Measurements from ENCODE around the gene RERE. TPM values are rescaled to one million over a fixed set of nuclear protein-coding genes. Genes with fewer than 3 reads are reported as not detected.

The RERE gene
- total RNA-seq, 1 experiment from 2014 or later = 73.4 TPM

DNA sequence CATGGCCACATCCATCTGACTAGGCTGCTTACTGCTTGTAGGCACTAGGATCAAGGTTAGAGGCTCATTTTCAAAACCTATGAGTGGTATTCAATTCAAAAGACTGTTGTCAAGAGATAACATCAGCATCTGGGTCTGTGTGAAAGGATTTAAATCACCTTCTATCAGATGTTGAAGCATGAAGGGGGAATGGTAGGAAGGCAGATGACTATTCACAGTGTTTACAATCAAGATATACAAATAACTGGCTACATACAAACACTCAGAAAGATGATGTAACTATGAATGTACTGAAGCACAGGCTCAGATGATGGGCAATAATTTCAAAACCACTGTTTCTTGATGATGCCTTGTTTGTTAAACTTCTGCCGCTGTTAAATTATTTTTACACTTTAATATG is 250.3 kb downstream of the RERE start:
- Histone ChIP-seq H2AFZ (no peak overlapping the region), H3F3A (ENCODE audit: insufficient read depth, low read depth) (0 out of 2 replicates have a peak, but pooled peaks cover 7% of the 10 kb centered on the region), H4K20me1 (ENCODE audit: insufficient read depth) (0 out of 2 replicates have a peak, but pooled peaks cover 7% of the 10 kb centered on the region), H3K9me3 (ENCODE audit: insufficient read depth, low read depth) (no peaks in the 10 kb centered on the region), H3K79me2 (ENCODE audit: low read depth) (0 out of 2 replicates have a peak, but pooled peaks cover 3% of the 10 kb centered on the region), H3K27ac (no peak overlapping the region), H3K27me3 (ENCODE audit: insufficient read depth, low read depth) (no peaks in the 10 kb centered on the region), H3K4me2 (no peak overlapping the region), H3K4me3 (no peak overlapping the region), H3K9me2 (ENCODE audit: insufficient read depth) (no peaks in the 10 kb centered on the region), H3K4me1 (replicated peaks; ENCODE audit: insufficient read depth) (peaks cover 25% of the 10 kb centered on the region), H3K36me3 (ENCODE audit: low read depth) (no peaks in the 10 kb centered on the region)
- DNase-seq = no peak
- TF ChIP-seq CTCF (conservative IDR thresholded peaks at IDR 0.05) (no peak), EZH2 (IDR thresholded peaks at IDR 0.05; ENCODE audit: low read depth) (no peak)
- ChIA-PET POLR2A (ENCODE audit: unreplicated experiment) (no interaction called here), CTCF (no interaction called here)
- BruUV-seq (replicated peaks) = no TSS peak
- intact Hi-C loops (cut with micrococcal nuclease; ENCODE audit: unreplicated experiment) = no loop called here

DNA sequence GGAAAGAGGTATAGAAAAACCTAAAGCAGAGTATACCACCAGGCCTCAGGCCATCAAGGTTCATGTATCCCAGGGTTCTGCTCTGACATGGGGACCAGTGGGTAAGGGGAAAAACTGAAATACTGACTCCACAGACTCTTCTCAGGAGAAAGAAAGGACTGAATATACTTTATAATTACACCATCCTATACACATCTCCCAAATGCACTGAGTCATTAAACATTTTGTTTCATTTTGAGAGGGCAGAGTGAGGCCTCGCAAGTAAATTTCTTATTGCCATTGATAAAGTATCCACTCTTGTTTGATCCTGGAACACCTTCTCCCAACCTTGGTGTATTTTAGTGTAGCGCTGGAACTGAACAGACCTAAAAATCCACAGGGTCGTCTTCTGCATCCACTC is 251.6 kb downstream of the RERE start:
- Histone ChIP-seq H3K79me2 (ENCODE audit: low read depth) (0 out of 2 replicates have a peak, but pooled peaks cover 3% of the 10 kb centered on the region), H3K9me2 (ENCODE audit: insufficient read depth) (no peaks in the 10 kb centered on the region), H3K4me1 (replicated peaks; ENCODE audit: insufficient read depth) (peaks cover 13% of the 10 kb centered on the region), H3F3A (ENCODE audit: insufficient read depth, low read depth) (0 out of 2 replicates have a peak, but pooled peaks cover 7% of the 10 kb centered on the region), H3K4me3 (no peak overlapping the region), H3K9me3 (ENCODE audit: insufficient read depth, low read depth) (no peaks in the 10 kb centered on the region), H3K4me2 (no peak overlapping the region), H2AFZ (no peak overlapping the region), H3K27me3 (ENCODE audit: insufficient read depth, low read depth) (no peaks in the 10 kb centered on the region), H3K27ac (no peak overlapping the region), H3K36me3 (ENCODE audit: low read depth) (no peaks in the 10 kb centered on the region), H4K20me1 (ENCODE audit: insufficient read depth) (0 out of 2 replicates have a peak, but pooled peaks cover 4% of the 10 kb centered on the region)
- CTCF ChIA-PET = no interaction called here
- POLR2A ChIA-PET (ENCODE audit: unreplicated experiment) = no interaction called here
- DNase-seq = no peak
- no TSS peak for BruUV-seq (replicated peaks)
- intact Hi-C loops (cut with micrococcal nuclease; ENCODE audit: unreplicated experiment) = no loop called here
- TF ChIP-seq EZH2 (IDR thresholded peaks at IDR 0.05; ENCODE audit: low read depth) (no peak), CTCF (conservative IDR thresholded peaks at IDR 0.05) (no peak)

GRCh38 chr1:8563944-8564537 is 253.4 kb downstream of the RERE start:
- Histone ChIP-seq H3K9me3 (ENCODE audit: insufficient read depth, low read depth) (no peaks in the 10 kb centered on the region), H3K4me2 (0 out of 2 replicates have a peak overlapping the region, but pooled peaks have one; percentile 7), H3K4me3 (no peak overlapping the region), H3F3A (ENCODE audit: insufficient read depth, low read depth) (0 out of 2 replicates have a peak, but pooled peaks cover 7% of the 10 kb centered on the region), H4K20me1 (ENCODE audit: insufficient read depth) (0 out of 2 replicates have a peak, but pooled peaks cover 4% of the 10 kb centered on the region), H2AFZ (no peak overlapping the region), H3K4me1 (replicated peaks; ENCODE audit: insufficient read depth) (peaks cover 13% of the 10 kb centered on the region), H3K79me2 (ENCODE audit: low read depth) (0 out of 2 replicates have a peak, but pooled peaks cover 7% of the 10 kb centered on the region), H3K27me3 (ENCODE audit: insufficient read depth, low read depth) (no peaks in the 10 kb centered on the region), H3K27ac (no peak overlapping the region), H3K36me3 (ENCODE audit: low read depth) (no peaks in the 10 kb centered on the region), H3K9me2 (ENCODE audit: insufficient read depth) (no peaks in the 10 kb centered on the region)
- intact Hi-C loops (cut with micrococcal nuclease; ENCODE audit: unreplicated experiment) = loop anchor here (5.0 kb wide), 1 partner anchor 423 kb away; no protein-coding TSS in a partner anchor
- BruUV-seq (replicated peaks) = no TSS peak
- ChIA-PET CTCF (no interaction called here), POLR2A (ENCODE audit: unreplicated experiment) (interaction anchor here (0.5 kb wide), 1 partner anchor 63 kb away, joined by 17 read pairs; no protein-coding TSS in a partner anchor)
- TF ChIP-seq CTCF (conservative IDR thresholded peaks at IDR 0.05) = no peak
- no peak for TF ChIP-seq EZH2 (IDR thresholded peaks at IDR 0.05; ENCODE audit: low read depth)
- DNase-seq = no peak

Data from PC-9 (cell line).